ENCODE results near the gene CIB1. TPM values are rescaled to one million over a fixed set of nuclear protein-coding genes. Genes with fewer than 3 reads are reported as not detected.

The CIB1 gene
- total RNA-seq, 4 donors from 2014 or later = 24.2 to 52.6 (median 38.7) TPM

DNA sequence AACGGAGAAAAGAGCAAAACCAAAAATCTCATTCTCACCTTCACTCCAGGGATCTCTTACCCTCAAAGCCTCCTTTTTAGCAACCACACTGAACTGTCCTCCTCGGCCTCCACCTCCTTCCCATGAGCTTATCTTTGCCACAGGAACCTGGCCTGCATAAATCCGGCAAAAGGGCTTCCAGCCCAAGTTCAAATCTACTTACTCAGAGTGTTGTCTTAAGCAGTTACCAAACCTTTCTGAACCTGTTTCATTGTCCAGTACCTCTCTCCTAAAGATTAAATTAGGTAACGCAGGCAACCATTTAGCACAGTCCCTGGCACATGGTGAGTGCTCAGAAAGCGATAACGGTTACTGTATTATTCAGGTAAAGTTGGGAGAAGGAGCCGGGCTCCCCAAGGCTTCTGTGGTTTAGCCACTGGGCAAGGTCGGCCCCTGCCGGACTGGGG lies 777 bp downstream of the CIB1 start:
- TF ChIP-seq, protein P1, sequence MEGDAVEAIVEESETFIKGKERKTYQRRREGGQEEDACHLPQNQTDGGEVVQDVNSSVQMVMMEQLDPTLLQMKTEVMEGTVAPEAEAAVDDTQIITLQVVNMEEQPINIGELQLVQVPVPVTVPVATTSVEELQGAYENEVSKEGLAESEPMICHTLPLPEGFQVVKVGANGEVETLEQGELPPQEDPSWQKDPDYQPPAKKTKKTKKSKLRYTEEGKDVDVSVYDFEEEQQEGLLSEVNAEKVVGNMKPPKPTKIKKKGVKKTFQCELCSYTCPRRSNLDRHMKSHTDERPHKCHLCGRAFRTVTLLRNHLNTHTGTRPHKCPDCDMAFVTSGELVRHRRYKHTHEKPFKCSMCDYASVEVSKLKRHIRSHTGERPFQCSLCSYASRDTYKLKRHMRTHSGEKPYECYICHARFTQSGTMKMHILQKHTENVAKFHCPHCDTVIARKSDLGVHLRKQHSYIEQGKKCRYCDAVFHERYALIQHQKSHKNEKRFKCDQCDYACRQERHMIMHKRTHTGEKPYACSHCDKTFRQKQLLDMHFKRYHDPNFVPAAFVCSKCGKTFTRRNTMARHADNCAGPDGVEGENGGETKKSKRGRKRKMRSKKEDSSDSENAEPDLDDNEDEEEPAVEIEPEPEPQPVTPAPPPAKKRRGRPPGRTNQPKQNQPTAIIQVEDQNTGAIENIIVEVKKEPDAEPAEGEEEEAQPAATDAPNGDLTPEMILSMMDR (IDR thresholded peaks at IDR 0.05; ENCODE audit: low read depth) = no peak

DNA sequence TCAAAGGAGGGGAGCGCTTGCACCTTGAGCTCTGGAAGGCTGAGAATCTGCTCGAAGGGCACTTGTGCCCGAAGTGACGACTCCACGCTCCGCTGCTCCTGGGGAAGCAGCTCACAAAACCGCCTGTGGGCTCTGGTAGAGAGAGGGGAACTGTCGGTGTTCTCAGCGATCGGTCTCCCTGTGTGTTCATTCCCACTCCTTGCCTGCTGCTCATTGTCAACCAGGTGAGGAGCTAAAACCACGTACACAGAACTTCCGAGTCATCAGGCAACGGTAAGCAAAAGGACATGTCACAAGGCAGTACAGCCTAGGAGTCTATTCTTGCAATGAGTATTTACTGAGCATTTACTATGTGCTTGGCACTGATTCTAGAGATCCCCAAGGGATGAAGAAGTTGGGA lies 1.5 kb downstream of the CIB1 start:
- TF ChIP-seq, protein P1 (IDR thresholded peaks at IDR 0.05; ENCODE audit: low read depth) = no peak

DNA sequence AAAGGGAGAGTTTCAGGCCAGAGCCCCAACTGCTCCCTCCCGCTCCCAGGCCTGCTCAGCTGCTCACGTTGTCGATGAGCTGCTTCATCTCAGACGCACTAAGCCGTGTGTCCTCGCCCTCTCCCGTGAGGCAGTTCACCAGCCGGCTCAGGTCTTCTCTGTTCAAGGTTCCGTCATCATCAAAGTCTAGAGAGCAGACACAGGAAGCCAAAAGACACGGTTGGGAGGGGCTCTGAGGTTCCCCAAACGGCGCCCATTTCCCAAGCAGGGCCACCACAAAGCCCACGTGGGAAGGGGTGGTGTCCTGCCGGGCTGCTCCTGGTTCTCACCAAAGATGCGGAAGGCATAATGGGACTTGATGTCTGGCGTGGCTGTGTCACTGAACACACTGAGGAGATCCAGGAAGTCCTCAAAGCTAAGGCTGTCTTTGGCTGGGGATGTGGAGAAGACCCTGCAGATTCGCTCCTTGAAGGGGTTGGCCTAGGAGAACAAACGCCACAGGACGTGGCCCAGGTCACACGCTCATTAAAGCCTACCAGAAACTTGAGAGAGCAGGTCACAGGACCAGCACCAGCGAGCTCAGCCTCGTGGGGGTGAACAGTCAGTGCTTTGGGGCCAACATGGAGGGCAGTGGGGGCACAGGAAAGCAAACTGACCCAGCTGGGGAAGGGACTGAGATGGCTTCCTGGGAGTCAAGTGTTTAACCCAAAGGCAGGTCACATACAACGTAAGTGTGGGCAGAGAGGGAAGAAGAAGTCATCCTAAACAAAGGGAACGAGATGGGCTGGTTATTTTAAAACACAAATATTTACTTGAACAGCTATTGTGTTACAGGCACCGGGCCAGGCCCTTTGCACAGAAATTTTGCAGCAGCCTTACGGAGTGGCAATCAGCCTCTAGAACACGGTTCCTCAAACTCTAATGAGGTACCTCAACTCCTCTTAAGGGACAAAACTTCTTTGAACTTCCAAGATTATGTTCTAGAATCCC lies 2.4 kb downstream of the CIB1 start:
- TF ChIP-seq, protein P1 (IDR thresholded peaks at IDR 0.05; ENCODE audit: low read depth) = no peak

DNA sequence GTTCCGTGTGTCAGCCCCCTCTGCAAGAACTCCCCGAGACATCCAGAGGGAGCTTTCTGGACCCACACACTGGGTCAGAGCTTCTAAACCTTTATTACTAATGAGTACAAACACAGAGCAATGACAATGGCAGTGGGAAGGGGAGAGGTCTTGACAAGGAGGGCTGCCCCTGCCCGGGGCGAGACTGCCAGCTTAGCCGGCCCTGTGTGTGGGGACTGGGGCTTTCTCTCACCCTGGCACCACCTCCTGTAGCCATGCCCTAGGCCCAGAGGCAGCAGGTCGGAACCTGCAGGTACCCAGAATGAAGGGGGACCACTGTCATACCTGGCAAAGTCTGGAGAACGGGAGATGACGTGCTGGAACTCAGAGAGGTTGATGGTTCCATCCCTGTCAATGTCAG lies 3.1 kb downstream of the CIB1 start:
- TF ChIP-seq, protein P1 (IDR thresholded peaks at IDR 0.05; ENCODE audit: low read depth) = no peak

DNA sequence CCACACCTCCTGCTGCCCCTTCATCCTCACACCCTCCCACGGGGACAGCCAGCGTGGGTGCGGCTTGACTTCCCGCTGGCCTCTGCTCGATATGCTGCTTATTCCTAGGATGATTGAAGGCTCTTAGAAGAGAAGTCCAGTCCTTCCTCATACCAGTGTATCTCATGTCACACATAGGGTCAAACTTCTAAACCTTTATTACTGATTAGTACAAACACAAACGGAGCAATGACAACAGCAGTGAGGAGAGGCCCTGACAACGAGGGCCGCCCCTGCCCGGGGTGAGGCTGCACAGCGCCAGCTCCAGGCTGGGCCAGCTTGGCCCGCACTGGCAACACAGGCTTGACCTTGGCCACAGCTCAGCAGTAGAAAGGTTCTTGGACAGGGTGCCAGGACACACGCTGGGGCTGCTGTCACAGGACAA lies 3.7 kb downstream of the CIB1 start:
- TF ChIP-seq, protein P1 (IDR thresholded peaks at IDR 0.05; ENCODE audit: low read depth) = no peak

DNA sequence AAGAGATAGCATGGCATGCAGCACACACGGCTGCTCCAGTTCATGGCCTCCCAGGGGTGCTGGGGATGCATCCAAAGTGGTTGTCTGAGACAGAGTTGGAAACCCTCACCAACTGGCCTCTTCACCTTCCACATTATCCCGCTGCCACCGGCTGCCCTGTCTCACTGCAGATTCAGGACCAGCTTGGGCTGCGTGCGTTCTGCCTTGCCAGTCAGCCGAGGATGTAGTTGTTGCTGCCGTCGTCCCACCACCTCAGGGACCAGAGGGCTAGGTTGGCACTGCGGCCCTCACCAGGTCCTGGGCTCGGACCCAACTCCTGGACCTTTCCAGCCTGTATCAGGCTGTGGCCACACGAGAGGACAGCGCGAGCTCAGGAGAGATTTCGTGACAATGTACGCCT lies 4.8 kb downstream of the CIB1 start:
- TF ChIP-seq, protein P1 (IDR thresholded peaks at IDR 0.05; ENCODE audit: low read depth) = no peak

All from subcutaneous adipose tissue (tissue), 4 donors.